HG03095 (cell line): ENCODE results near the gene TRIM66.
"Not testable (repeated sequence)": the region's sequence is repeated elsewhere in the genome, so short reads cannot be mapped to it uniquely, and the experiment has no call there.

ENCODE experiments used
- ATAC-seq: cut with Tn5 transposase; IDR thresholded peaks from one replicate; pipeline ENCODE4 v1.9.1; 2021; ENCODE audit warnings: moderate library complexity; ENCODE audit not compliant: unreplicated experiment

TRIM66 gene

GRCh38 chr11:8692417-8692816 lies 10.0 kb upstream of the TRIM66 start:
- ATAC-seq: no peak

- no peak for ATAC-seq
These were observed 9.1 kb upstream of the TRIM66 start for GRCh38 chr11:8691601-8692000.

- ATAC-seq: no peak
These were observed 8.2 kb upstream of the TRIM66 start for GRCh38 chr11:8690374-8691342.

- ATAC-seq: no peak
These were observed 7.3 kb upstream of the TRIM66 start for GRCh38 chr11:8689726-8690255.

- ATAC-seq: peak; percentile 91
These were observed 6.2 kb upstream of the TRIM66 start for GRCh38 chr11:8688414-8689362.

- no peak for ATAC-seq
These were observed 3.9 kb upstream of the TRIM66 start for GRCh38 chr11:8686325-8686724.

GRCh38 chr11:8685820-8686219 lies 3.4 kb upstream of the TRIM66 start:
- ATAC-seq: no peak

- no peak for ATAC-seq
These were observed 2.8 kb upstream of the TRIM66 start for GRCh38 chr11:8685306-8685705.

- ATAC-seq: no peak
These were observed 2.3 kb upstream of the TRIM66 start for GRCh38 chr11:8684600-8685290.

GRCh38 chr11:8683115-8683807 lies 796 bp upstream of the TRIM66 start:
- no peak for ATAC-seq

GRCh38 chr11:8681837-8682302 lies 595 bp downstream of the TRIM66 start:
- no peak for ATAC-seq

GRCh38 chr11:8679006-8679405 lies 3.5 kb downstream of the TRIM66 start:
- no peak for ATAC-seq

- no peak for ATAC-seq
These were observed 6.0 kb downstream of the TRIM66 start for GRCh38 chr11:8676458-8676857.

- ATAC-seq: no peak
These were observed 7.6 kb downstream of the TRIM66 start for GRCh38 chr11:8674859-8675258.

GRCh38 chr11:8672346-8672745 lies 10.1 kb downstream of the TRIM66 start:
- ATAC-seq: no peak

GRCh38 chr11:8671651-8672062 lies 10.8 kb downstream of the TRIM66 start:
- ATAC-seq: no peak

GRCh38 chr11:8671193-8671612 lies 11.3 kb downstream of the TRIM66 start:
- ATAC-seq: no peak

GRCh38 chr11:8670081-8670480 lies 12.4 kb downstream of the TRIM66 start:
- not testable (repeated sequence) for ATAC-seq

GRCh38 chr11:8665222-8665621 lies 17.2 kb downstream of the TRIM66 start:
- ATAC-seq: no peak
